ENCODE measurements around the gene NPSR1. TPM values are rescaled to one million over a fixed set of nuclear protein-coding genes. Genes with fewer than 3 reads are reported as not detected.
"Not testable (repeated sequence)": the region's sequence is repeated elsewhere in the genome, so short reads cannot be mapped to it uniquely, and the experiment has no call there.

Gene NPSR1
- not detected for total RNA-seq
- not detected for polyA plus RNA-seq (ENCODE audit: insufficient read length in 6 of 6)
- long read RNA-seq, donor 1, result 0 reads
- long read RNA-seq, donor 2, partial matches to known transcripts, result 8 of 18 reads
- long read RNA-seq, donor 2, other reads (novel, unspliced or antisense), result 10 of 18 reads
- long read RNA-seq, donor 3, result 0 reads
- long read RNA-seq, donor 4, result 0 reads
- long read RNA-seq, donor 5, result 0 reads
- long read RNA-seq, donor 6, result 0 reads
- long read RNA-seq, donor 7, result 0 reads
- long read RNA-seq, donor 8, result 0 reads
- long read RNA-seq, donor 9, result 0 reads
- long read RNA-seq, donor 10, result 0 reads
- long read RNA-seq, donor 11, result 0 reads
- long read RNA-seq, donor 12, result 0 reads

GRCh38 chr7:34657632-34658268 is at the start of gene NPSR1:
NPSR1 (plus strand) TSS chr7:34658218; CDS start chr7:34658413, 195 bp downstream.
- H3K9me3 ChIP-seq, result no peaks in the 10 kb centered on the region
- TF ChIP-seq CTCF (IDR thresholded peaks at IDR 0.05), result no peak
- DNase-seq, result peak in 1 of 4 donors; percentile 53
- no peaks in the 10 kb centered on the region for H3K36me3 ChIP-seq
- H3K27ac ChIP-seq, result no peak within 1 kb of the TSS
- no peak for ATAC-seq
- intact Hi-C loops (cut with DNase I), result no loop called here
- H3K4me3 ChIP-seq, result no peak within 1 kb of the TSS
- H3K4me1 ChIP-seq, result no peaks in the 10 kb centered on the region
- H3K27me3 ChIP-seq, result no peaks in the 10 kb centered on the region

- DNase-seq, result peak in 1 of 4 donors; percentile 5
- Histone ChIP-seq H3K27me3 (no peaks in the 10 kb centered on the region), H3K9me3 (no peaks in the 10 kb centered on the region), H3K36me3 (no peaks in the 10 kb centered on the region), H3K27ac (no peak overlapping the region), H3K4me3 (no peak overlapping the region), H3K4me1 (no peaks in the 10 kb centered on the region)
- peak; percentile 81 for ATAC-seq
- intact Hi-C loops (cut with DNase I), result no loop called here
- no peak for TF ChIP-seq CTCF (IDR thresholded peaks at IDR 0.05)
Observed at GRCh38 chr7:34612661-34613060, 45.4 kb upstream of the NPSR1 start.

- no peak for TF ChIP-seq CTCF (IDR thresholded peaks at IDR 0.05)
- Histone ChIP-seq H3K4me3 (no peak overlapping the region), H3K9me3 (no peaks in the 10 kb centered on the region), H3K36me3 (no peaks in the 10 kb centered on the region), H3K4me1 (no peaks in the 10 kb centered on the region), H3K27ac (no peak overlapping the region), H3K27me3 (no peaks in the 10 kb centered on the region)
- intact Hi-C loops (cut with DNase I), result no loop called here
- DNase-seq (no peak), ATAC-seq (no peak)
Observed at GRCh38 chr7:34620425-34620824, 37.6 kb upstream of the NPSR1 start.

GRCh38 chr7:34622182-34622581 is 35.8 kb upstream of the NPSR1 start:
- Histone ChIP-seq H3K9me3 (no peaks in the 10 kb centered on the region), H3K36me3 (no peaks in the 10 kb centered on the region), H3K4me3 (no peak overlapping the region), H3K27ac (no peak overlapping the region), H3K4me1 (no peaks in the 10 kb centered on the region), H3K27me3 (no peaks in the 10 kb centered on the region)
- peak in 1 of 4 donors; percentile 11 for DNase-seq
- ATAC-seq, result no peak
- TF ChIP-seq CTCF (IDR thresholded peaks at IDR 0.05), result no peak
- intact Hi-C loops (cut with DNase I), result no loop called here

GRCh38 chr7:34622771-34623250 is 35.2 kb upstream of the NPSR1 start:
- no peak overlapping the region for H3K27ac ChIP-seq
- no peaks in the 10 kb centered on the region for H3K36me3 ChIP-seq
- DNase-seq (no peak), ATAC-seq (no peak)
- H3K27me3 ChIP-seq, result no peaks in the 10 kb centered on the region
- no peaks in the 10 kb centered on the region for H3K9me3 ChIP-seq
- H3K4me1 ChIP-seq, result no peaks in the 10 kb centered on the region
- intact Hi-C loops (cut with DNase I), result no loop called here
- no peak for TF ChIP-seq CTCF (IDR thresholded peaks at IDR 0.05)
- H3K4me3 ChIP-seq, result no peak overlapping the region

- H3K27ac ChIP-seq; H3K27me3 ChIP-seq; H3K36me3 ChIP-seq; H3K4me1 ChIP-seq; ATAC-seq; H3K9me3 ChIP-seq; H3K4me3 ChIP-seq; intact Hi-C loops (cut with DNase I): not testable (repeated sequence)
- peak in 1 of 4 donors; percentile 17 for DNase-seq
Observed at GRCh38 chr7:34628618-34629017, 29.4 kb upstream of the NPSR1 start.
